ENCODE results near the gene SAT1. TPM values are rescaled to one million over a fixed set of nuclear protein-coding genes. Genes with fewer than 3 reads are reported as not detected.
A peak's percentile ranks its signal among the peaks of the same experiment; 100 is the strongest.

The SAT1 gene
- total RNA-seq (1,753 and 1,822 TPM in 2 replicates), polyA plus RNA-seq (2,173 and 2,458 TPM in 2 replicates)

- no peaks in the 10 kb centered on the region for H3K9me3 ChIP-seq (ENCODE audit: low read depth)
- H2AFZ ChIP-seq, result peak within 1 kb of the TSS; percentile 42
- TF ChIP-seq EZH2 (IDR thresholded peaks at IDR 0.05; ENCODE audit: borderline replicate concordance) (no peak), CTCF (IDR thresholded peaks at IDR 0.05; ENCODE audit: poor library complexity) (peak; percentile 96), EZH2phosphoT487 (IDR thresholded peaks at IDR 0.05; ENCODE audit: low read depth, severe bottlenecking, unreplicated experiment) (no peak)
- peak within 1 kb of the TSS; percentile 75 for H3K4me2 ChIP-seq
- no peaks in the 10 kb centered on the region for H3K36me3 ChIP-seq (replicated peaks; ENCODE audit: insufficient read depth, low read depth)
- H3K4me1 ChIP-seq (ENCODE audit: insufficient read depth), result no peaks in the 10 kb centered on the region
- H3K4me3 ChIP-seq, result peak within 1 kb of the TSS; percentile 62
- peaks cover 12% of the 10 kb centered on the region for H4K20me1 ChIP-seq (ENCODE audit: insufficient read depth, poor library complexity, severe bottlenecking)
- H3K27ac ChIP-seq, result peak within 1 kb of the TSS; percentile 94
- no peaks in the 10 kb centered on the region for H3K9me2 ChIP-seq (replicated peaks; ENCODE audit: insufficient read depth)
- under 1% methylated on average over 45 of the region's 58 CpGs for WGBS (ENCODE audit: low lambda C conversion rate, missing lambda C conversion rate)
- DNase-seq (ENCODE audit: low spot score), result peak; percentile 100
- H3K79me2 ChIP-seq, result peaks cover 27% of the 10 kb centered on the region
- H3K27me3 ChIP-seq, result no peaks in the 10 kb centered on the region
Measured at GRCh38 chrX:23782863-23783588, at the start of gene SAT1. TSS of gene SAT1 (plus strand) at chrX:23783173. CDS start at chrX:23783352, 179 bp downstream.

- Histone ChIP-seq H3K4me1 (ENCODE audit: insufficient read depth) (peaks cover 9% of the 10 kb centered on the region), H3K4me2 (no peak overlapping the region), H3K9me2 (replicated peaks; ENCODE audit: insufficient read depth) (no peaks in the 10 kb centered on the region), H2AFZ (no peak overlapping the region), H3K4me3 (no peak overlapping the region), H3K27ac (no peak overlapping the region), H3K79me2 (peaks cover 39% of the 10 kb centered on the region), H3K36me3 (replicated peaks; ENCODE audit: insufficient read depth, low read depth) (no peaks in the 10 kb centered on the region), H4K20me1 (ENCODE audit: insufficient read depth, poor library complexity, severe bottlenecking) (peaks cover 1% of the 10 kb centered on the region), H3K9me3 (ENCODE audit: low read depth) (no peaks in the 10 kb centered on the region), H3K27me3 (no peaks in the 10 kb centered on the region)
- TF ChIP-seq EZH2 (IDR thresholded peaks at IDR 0.05; ENCODE audit: borderline replicate concordance), result no peak
- 27% methylated on average over 3 of the region's 3 CpGs for WGBS (ENCODE audit: low lambda C conversion rate, missing lambda C conversion rate)
- no peak for DNase-seq (ENCODE audit: low spot score)
Measured at GRCh38 chrX:23736030-23736429, 46.9 kb upstream of the SAT1 start.

GRCh38 chrX:23737413-23737812 is 45.6 kb upstream of the SAT1 start:
- Histone ChIP-seq H3K36me3 (replicated peaks; ENCODE audit: insufficient read depth, low read depth) (no peaks in the 10 kb centered on the region), H3K27ac (no peak overlapping the region), H3K9me3 (ENCODE audit: low read depth) (no peaks in the 10 kb centered on the region), H3K27me3 (no peaks in the 10 kb centered on the region), H3K9me2 (replicated peaks; ENCODE audit: insufficient read depth) (no peaks in the 10 kb centered on the region), H3K4me3 (no peak overlapping the region), H3K4me1 (ENCODE audit: insufficient read depth) (peaks cover 9% of the 10 kb centered on the region), H2AFZ (no peak overlapping the region), H3K4me2 (no peak overlapping the region), H3K79me2 (peaks cover 46% of the 10 kb centered on the region), H4K20me1 (ENCODE audit: insufficient read depth, poor library complexity, severe bottlenecking) (peaks cover 4% of the 10 kb centered on the region)
- TF ChIP-seq CTCF (IDR thresholded peaks at IDR 0.05; ENCODE audit: poor library complexity) (no peak), EZH2phosphoT487 (IDR thresholded peaks at IDR 0.05; ENCODE audit: low read depth, severe bottlenecking, unreplicated experiment) (no peak), EZH2 (IDR thresholded peaks at IDR 0.05; ENCODE audit: borderline replicate concordance) (no peak)
- no peak for DNase-seq (ENCODE audit: low spot score)

- no peaks in the 10 kb centered on the region for H3K4me1 ChIP-seq (ENCODE audit: insufficient read depth)
- H3K27me3 ChIP-seq, result no peaks in the 10 kb centered on the region
- peak overlapping the region; percentile 92 for H3K27ac ChIP-seq
- H3K4me3 ChIP-seq, result peak overlapping the region; percentile 37
- H2AFZ ChIP-seq, result peak overlapping the region; percentile 5
- peak; percentile 71 for DNase-seq (ENCODE audit: low spot score)
- H3K4me2 ChIP-seq, result peak overlapping the region; percentile 68
- TF ChIP-seq EZH2phosphoT487 (IDR thresholded peaks at IDR 0.05; ENCODE audit: low read depth, severe bottlenecking, unreplicated experiment) (no peak), EZH2 (IDR thresholded peaks at IDR 0.05; ENCODE audit: borderline replicate concordance) (no peak), CTCF (IDR thresholded peaks at IDR 0.05; ENCODE audit: poor library complexity) (no peak)
- H4K20me1 ChIP-seq (ENCODE audit: insufficient read depth, poor library complexity, severe bottlenecking), result peaks cover 4% of the 10 kb centered on the region
- H3K79me2 ChIP-seq, result peaks cover 38% of the 10 kb centered on the region
- no peaks in the 10 kb centered on the region for H3K9me3 ChIP-seq (ENCODE audit: low read depth)
- H3K36me3 ChIP-seq (replicated peaks; ENCODE audit: insufficient read depth, low read depth), result no peaks in the 10 kb centered on the region
- WGBS (ENCODE audit: low lambda C conversion rate, missing lambda C conversion rate), result 29% methylated on average over 5 of the region's 6 CpGs
- no peaks in the 10 kb centered on the region for H3K9me2 ChIP-seq (replicated peaks; ENCODE audit: insufficient read depth)
Measured at GRCh38 chrX:23742174-23742696, 40.7 kb upstream of the SAT1 start.

All from hepatocyte (in vitro differentiated cells).